ENCODE data around the gene ACP5.

Gene ACP5

DNA sequence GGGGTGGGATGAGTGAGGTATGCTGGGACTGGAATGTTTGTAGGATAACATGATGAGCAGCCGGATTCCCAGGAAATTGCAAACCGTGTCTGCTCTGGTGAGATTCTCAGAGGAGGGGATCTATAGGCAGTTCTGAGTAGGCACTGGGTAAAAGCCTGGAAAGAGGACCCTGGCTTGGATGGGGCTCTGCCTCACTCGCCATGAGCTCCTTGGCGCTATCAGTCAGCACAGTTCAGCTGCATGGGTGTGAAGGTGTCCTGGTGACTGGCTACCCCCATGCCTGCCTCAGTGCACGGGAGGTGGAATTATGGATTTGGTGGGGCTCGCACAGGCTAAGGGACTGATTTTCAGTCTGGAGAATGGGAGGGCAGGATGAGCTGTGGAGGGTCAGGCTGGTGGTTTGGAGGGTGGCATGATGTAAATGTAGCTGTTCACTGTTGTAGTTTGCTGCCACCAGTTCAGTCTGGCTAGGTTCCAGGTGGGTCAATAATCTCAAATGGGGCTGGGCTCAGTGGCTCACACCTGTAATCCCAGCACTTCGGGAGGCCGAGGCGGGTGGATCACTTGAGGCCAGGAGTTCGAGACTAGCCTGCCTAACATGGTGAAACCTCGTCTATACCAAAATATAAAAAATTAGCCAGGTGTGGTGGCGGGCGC is 10.7 kb upstream of the ACP5 start:
- H3K4me1 ChIP-seq (ENCODE audit: insufficient read depth, poor library complexity, severe bottlenecking), result no peaks in the 10 kb centered on the region
- no peak for DNase-seq (ENCODE audit: low spot score)
- no peak overlapping the region for H3K4me3 ChIP-seq (ENCODE audit: severe bottlenecking)
- no peaks in the 10 kb centered on the region for H3K9me3 ChIP-seq (ENCODE audit: severe bottlenecking)
- no peak overlapping the region for H3K27ac ChIP-seq (ENCODE audit: poor library complexity, severe bottlenecking)
- no peaks in the 10 kb centered on the region for H3K36me3 ChIP-seq (ENCODE audit: low read depth)
- H3K27me3 ChIP-seq (ENCODE audit: insufficient read depth, poor library complexity, severe bottlenecking), result no peaks in the 10 kb centered on the region
- TF ChIP-seq, protein P1, sequence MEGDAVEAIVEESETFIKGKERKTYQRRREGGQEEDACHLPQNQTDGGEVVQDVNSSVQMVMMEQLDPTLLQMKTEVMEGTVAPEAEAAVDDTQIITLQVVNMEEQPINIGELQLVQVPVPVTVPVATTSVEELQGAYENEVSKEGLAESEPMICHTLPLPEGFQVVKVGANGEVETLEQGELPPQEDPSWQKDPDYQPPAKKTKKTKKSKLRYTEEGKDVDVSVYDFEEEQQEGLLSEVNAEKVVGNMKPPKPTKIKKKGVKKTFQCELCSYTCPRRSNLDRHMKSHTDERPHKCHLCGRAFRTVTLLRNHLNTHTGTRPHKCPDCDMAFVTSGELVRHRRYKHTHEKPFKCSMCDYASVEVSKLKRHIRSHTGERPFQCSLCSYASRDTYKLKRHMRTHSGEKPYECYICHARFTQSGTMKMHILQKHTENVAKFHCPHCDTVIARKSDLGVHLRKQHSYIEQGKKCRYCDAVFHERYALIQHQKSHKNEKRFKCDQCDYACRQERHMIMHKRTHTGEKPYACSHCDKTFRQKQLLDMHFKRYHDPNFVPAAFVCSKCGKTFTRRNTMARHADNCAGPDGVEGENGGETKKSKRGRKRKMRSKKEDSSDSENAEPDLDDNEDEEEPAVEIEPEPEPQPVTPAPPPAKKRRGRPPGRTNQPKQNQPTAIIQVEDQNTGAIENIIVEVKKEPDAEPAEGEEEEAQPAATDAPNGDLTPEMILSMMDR (IDR thresholded peaks at IDR 0.05; ENCODE audit: poor library complexity, severe bottlenecking), result peak; percentile 49
- ATAC-seq (ENCODE audit: low read depth), result peak; percentile 29; the same call in 2 of the 3 replicates

DNA sequence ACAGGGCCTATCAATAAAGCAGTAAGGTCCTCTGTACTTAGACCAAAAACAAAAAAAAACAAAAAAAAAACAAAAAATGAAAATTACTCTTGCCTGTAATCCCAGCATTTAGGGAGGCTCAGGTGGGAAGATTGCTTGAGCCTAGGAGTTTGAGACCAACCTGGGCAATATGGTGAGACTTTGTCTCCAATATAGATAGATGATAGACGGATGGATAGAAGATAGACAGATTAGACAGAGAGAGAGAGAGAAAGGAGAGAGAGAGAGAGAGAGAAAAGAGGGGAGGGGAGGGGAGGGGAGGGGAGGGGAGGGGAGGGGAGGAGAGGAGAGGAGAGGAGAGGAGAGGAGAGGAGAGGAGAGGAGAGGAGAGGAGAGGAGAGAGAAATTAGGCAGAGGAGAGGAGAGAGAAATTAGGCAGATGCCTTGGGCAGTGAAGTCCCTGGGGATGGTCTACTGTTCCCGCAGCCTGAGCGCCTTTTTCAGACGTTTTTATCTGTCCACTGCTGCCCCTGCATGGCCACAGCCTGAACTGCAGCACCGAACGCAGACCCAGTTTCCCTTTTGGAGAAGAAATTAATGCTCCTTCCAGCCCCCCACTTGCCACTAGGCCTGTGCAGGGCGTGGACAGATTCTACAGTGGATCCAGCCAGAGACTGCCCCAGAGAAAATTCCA is 10.0 kb upstream of the ACP5 start:
- no peaks in the 10 kb centered on the region for H3K27me3 ChIP-seq (ENCODE audit: insufficient read depth, poor library complexity, severe bottlenecking)
- no peak overlapping the region for H3K4me3 ChIP-seq (ENCODE audit: severe bottlenecking)
- H3K27ac ChIP-seq (ENCODE audit: poor library complexity, severe bottlenecking), result no peak overlapping the region
- no peaks in the 10 kb centered on the region for H3K4me1 ChIP-seq (ENCODE audit: insufficient read depth, poor library complexity, severe bottlenecking)
- no peak for DNase-seq (ENCODE audit: low spot score)
- no peaks in the 10 kb centered on the region for H3K36me3 ChIP-seq (ENCODE audit: low read depth)
- H3K9me3 ChIP-seq (ENCODE audit: severe bottlenecking), result no peaks in the 10 kb centered on the region
- TF ChIP-seq, protein P1 (IDR thresholded peaks at IDR 0.05; ENCODE audit: poor library complexity, severe bottlenecking), result peak; percentile 67
- peak; percentile 84 for ATAC-seq (ENCODE audit: low read depth)

DNA sequence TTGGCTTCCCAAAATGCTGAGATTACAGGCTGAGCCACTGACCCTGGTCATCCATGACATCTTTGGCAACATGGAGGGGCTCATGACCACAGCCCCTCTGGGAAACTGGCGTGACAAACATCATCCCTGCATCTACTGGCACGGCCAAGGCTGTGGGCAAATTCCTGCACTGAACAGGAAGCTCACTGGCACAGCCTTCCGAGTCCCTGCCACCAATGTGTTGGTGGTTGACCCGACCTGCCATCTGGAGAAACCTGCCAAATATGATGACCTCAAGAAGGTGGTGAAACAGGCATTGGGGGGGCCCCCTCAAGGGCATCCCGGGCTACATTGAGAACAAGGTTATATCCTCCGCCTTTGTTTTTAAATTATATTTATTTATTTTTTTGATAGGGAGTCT is 8.9 kb upstream of the ACP5 start:
- Histone ChIP-seq H3K27ac (ENCODE audit: poor library complexity, severe bottlenecking) (no peak overlapping the region), H3K4me1 (ENCODE audit: insufficient read depth, poor library complexity, severe bottlenecking) (no peaks in the 10 kb centered on the region)
- TF ChIP-seq, protein P1 (IDR thresholded peaks at IDR 0.05; ENCODE audit: poor library complexity, severe bottlenecking), result no peak

DNA sequence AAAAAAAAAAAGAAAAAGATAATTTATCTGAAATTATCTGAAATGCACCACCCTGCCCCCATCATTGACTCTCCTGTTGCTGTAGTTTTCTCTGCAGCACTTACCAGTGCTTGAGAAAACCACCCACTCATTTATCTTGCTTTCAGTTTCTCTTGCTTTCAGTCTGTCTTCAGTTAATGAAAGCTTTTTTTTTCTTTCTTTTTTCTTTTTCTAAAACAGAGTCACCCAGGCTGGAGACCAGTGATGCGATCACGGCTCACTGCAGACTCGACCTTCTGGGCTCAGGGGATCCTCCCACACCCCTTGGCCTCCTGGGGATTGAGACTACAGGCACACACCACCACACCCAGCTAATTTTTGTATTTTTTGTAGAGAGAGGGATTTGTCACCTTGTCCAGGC is 4.3 kb upstream of the ACP5 start:
- TF ChIP-seq, protein P1 (IDR thresholded peaks at IDR 0.05; ENCODE audit: poor library complexity, severe bottlenecking), result no peak
- Histone ChIP-seq H3K36me3 (ENCODE audit: low read depth) (no peaks in the 10 kb centered on the region), H3K9me3 (ENCODE audit: severe bottlenecking) (no peaks in the 10 kb centered on the region), H3K27ac (ENCODE audit: poor library complexity, severe bottlenecking) (no peak overlapping the region), H3K27me3 (ENCODE audit: insufficient read depth, poor library complexity, severe bottlenecking) (no peaks in the 10 kb centered on the region), H3K4me3 (ENCODE audit: severe bottlenecking) (no peak overlapping the region), H3K4me1 (ENCODE audit: insufficient read depth, poor library complexity, severe bottlenecking) (no peaks in the 10 kb centered on the region)
- ATAC-seq (ENCODE audit: low read depth) (no peak), DNase-seq (ENCODE audit: low spot score) (no peak)

More for the DNA sequence above, 8.9 kb upstream of the ACP5 start:
- H3K27me3 ChIP-seq (ENCODE audit: insufficient read depth, poor library complexity, severe bottlenecking), result no peaks in the 10 kb centered on the region
- no peak for ATAC-seq (ENCODE audit: low read depth)
- H3K9me3 ChIP-seq (ENCODE audit: severe bottlenecking), result no peaks in the 10 kb centered on the region
- DNase-seq (ENCODE audit: low spot score), result no peak
- H3K4me3 ChIP-seq (ENCODE audit: severe bottlenecking), result no peak overlapping the region
- H3K36me3 ChIP-seq (ENCODE audit: low read depth), result no peaks in the 10 kb centered on the region

DNA sequence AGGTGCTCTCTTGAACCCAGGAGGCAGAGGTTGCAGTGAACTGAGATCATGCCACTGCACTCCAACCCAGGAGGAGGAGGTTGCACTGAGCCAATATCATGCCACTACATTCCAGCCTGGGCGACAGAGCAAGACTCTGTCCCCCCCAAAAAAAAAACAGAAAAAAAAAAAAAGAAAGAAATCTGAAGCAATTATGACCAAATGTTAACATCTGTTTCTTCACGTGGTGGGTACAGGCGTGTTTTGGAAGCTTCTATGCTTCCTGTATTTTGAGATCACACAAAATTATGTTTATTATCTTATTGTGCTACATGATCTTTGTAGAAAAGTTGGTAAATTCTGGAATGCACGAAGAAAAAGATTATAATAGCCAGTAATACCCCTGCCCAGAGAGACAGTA is 2.7 kb upstream of the ACP5 start:
- no peaks in the 10 kb centered on the region for H3K9me3 ChIP-seq (ENCODE audit: severe bottlenecking)
- DNase-seq (ENCODE audit: low spot score) (no peak), ATAC-seq (ENCODE audit: low read depth) (no peak)
- no peak overlapping the region for H3K4me3 ChIP-seq (ENCODE audit: severe bottlenecking)
- no peaks in the 10 kb centered on the region for H3K36me3 ChIP-seq (ENCODE audit: low read depth)
- no peaks in the 10 kb centered on the region for H3K4me1 ChIP-seq (ENCODE audit: insufficient read depth, poor library complexity, severe bottlenecking)
- H3K27me3 ChIP-seq (ENCODE audit: insufficient read depth, poor library complexity, severe bottlenecking), result no peaks in the 10 kb centered on the region
- TF ChIP-seq, protein P1 (IDR thresholded peaks at IDR 0.05; ENCODE audit: poor library complexity, severe bottlenecking), result no peak
- no peak overlapping the region for H3K27ac ChIP-seq (ENCODE audit: poor library complexity, severe bottlenecking)

All from RWPE2 (cell line).